Psoas muscle (tissue), 8 donors: ENCODE data around the gene ZNF780B. TPM values are rescaled to one million over a fixed set of nuclear protein-coding genes. Genes with fewer than 3 reads are reported as not detected.

Source experiments
- ATAC-seq, 4 donors: fragments of 200-7000 bp; cut with Tn5 transposase; one replicate each; pipeline ENCODE4 v1.9.1; 2020; ENCODE audit warnings: moderate library complexity in 3 of 4, mild to moderate bottlenecking in 2 of 4
- DNase-seq, 2 donors: peaks; one replicate each; pipeline ENCODE4 v3.0.0-alpha.2; 2020
- H3K27ac ChIP-seq: fragments of 200-600 bp; one replicate; pipeline ENCODE4 v1.8.0; 2022
- H3K27me3 ChIP-seq, 3 donors: fragments of 200-600 bp in 1 of 3; one replicate each; pipeline versions ENCODE4 v1.6.1 to v1.8.0; 2013 to 2022; ENCODE audit warnings: low read length in 2 of 3, mild to moderate bottlenecking in 2 of 3, moderate library complexity in 1 of 3; ENCODE audit not compliant: insufficient read depth in 3 of 3
- H3K36me3 ChIP-seq, 2 donors: fragments of 200-600 bp in 1 of 2; one replicate each; pipeline versions ENCODE4 v1.6.1 to v1.8.0; 2013 to 2022; ENCODE audit warnings: low read depth in 1 of 2, mild to moderate bottlenecking in 1 of 2, moderate library complexity in 1 of 2; ENCODE audit not compliant: insufficient read depth in 1 of 2
- H3K4me1 ChIP-seq: fragments of 200-600 bp; one replicate; pipeline ENCODE4 v1.8.0; 2022
- H3K4me3 ChIP-seq: fragments of 200-600 bp; one replicate; pipeline ENCODE4 v1.8.0; 2022; ENCODE audit warnings: mild to moderate bottlenecking
- H3K9me3 ChIP-seq: fragments of 200-600 bp; one replicate; pipeline ENCODE4 v1.8.0; 2022
- CTCF ChIP-seq: fragments of 200-600 bp; IDR thresholded peaks from one replicate; pipeline ENCODE4 v1.8.0; 2022; ENCODE audit warnings: antibody characterized with exemption
- WGBS, 3 donors: extraction: QIAGEN DNeasy Blood & Tissue Kit; methylation state at CpG; one replicate each; pipeline versions ENCODE4 v1.1.6 to v1.1.7; 2013; 5-methylcytosine and 5-hydroxymethylcytosine counted together
- intact Hi-C, 2 donors: fragments of 100-400 bp; cut with DNase I; formaldehyde crosslinking; loops; one replicate each; pipeline versions ENCODE4 v1.11.0 to v1.14.2; 2022
- polyA plus RNA-seq, 3 donors: library from polyadenylated mRNA; stranded (reverse); fragments of 200-250 nt; gene quantifications; one replicate each; pipeline ENCODE4 v1.2.3, GENCODE V29; 2013
- total RNA-seq, 4 donors: library from RNA; stranded (reverse); fragmentation: NEBNext Ultra II Directional in 2 of 4; extraction: Animal tissue kit (Norgen Biotek cat#: 25700) in 2 of 4; gene quantifications; one replicate each; pipeline versions ENCODE4 v1.2.1 to v1.2.4, GENCODE V29; 2021 to 2023
- donor health status: healthy with polysubstance abuse.
- donor health status: DM: no; HTN: no; CAD: no; lungs with moderate emphysema.
- donor health status: Bipolar disorder and iron deficiency.
- donor health status: healthy.
- donor health status: DM: yes; HTN: yes; CAD: no.
- donor health status: DM: no; HTN: no; CAD: no.
- donor health status: DM: no; HTN: no; CAD: no.
- donor health status: DM: yes; HTN: yes; CAD: no.

The ZNF780B gene
- total and polyA plus RNA-seq, 7 donors: 1.7 to 9.1 (median 5.1) TPM

- Histone ChIP-seq H3K27ac (no peak overlapping the region), H3K4me3 (no peak overlapping the region), H3K27me3 (no peaks in the 10 kb centered on the region), H3K36me3 (peaks cover 0 to 18% of the 10 kb centered on the region in 2 donors), H3K4me1 (no peaks in the 10 kb centered on the region), H3K9me3 (peaks cover 24% of the 10 kb centered on the region)
- ATAC-seq (no peak), DNase-seq (no peak)
- intact Hi-C loops: no loop called here
- no peak for TF ChIP-seq CTCF
These were observed 68.9 kb downstream of the ZNF780B start for GRCh38 chr19:39987167-39987566.

GRCh38 chr19:39986643-39987042 lies 69.4 kb downstream of the ZNF780B start:
- H3K36me3 ChIP-seq: peaks cover under 1 to 23% of the 10 kb centered on the region in 2 donors
- no peaks in the 10 kb centered on the region for H3K27me3 ChIP-seq
- H3K4me1 ChIP-seq: no peaks in the 10 kb centered on the region
- ATAC-seq (no peak), DNase-seq (no peak)
- no peak overlapping the region for H3K4me3 ChIP-seq
- peaks cover 24% of the 10 kb centered on the region for H3K9me3 ChIP-seq
- H3K27ac ChIP-seq: no peak overlapping the region
- intact Hi-C loops: no loop called here
- no peak for TF ChIP-seq CTCF

- Histone ChIP-seq H3K36me3 (peaks cover 5 to 52% of the 10 kb centered on the region in 2 donors), H3K27ac (no peak overlapping the region), H3K4me1 (no peaks in the 10 kb centered on the region), H3K9me3 (peaks cover 24% of the 10 kb centered on the region), H3K27me3 (no peaks in the 10 kb centered on the region), H3K4me3 (no peak overlapping the region)
- no peak for TF ChIP-seq CTCF
- 88 to 94% (median 92%) methylated on average over 5 of the region's 5 CpGs for WGBS, 3 donors
- ATAC-seq: no peak
- intact Hi-C loops: no loop called here
- DNase-seq: no peak
These were observed 72.2 kb downstream of the ZNF780B start for GRCh38 chr19:39983695-39984300.

GRCh38 chr19:39982883-39983282 lies 73.1 kb downstream of the ZNF780B start:
- Histone ChIP-seq H3K27ac (no peak overlapping the region), H3K27me3 (no peaks in the 10 kb centered on the region), H3K9me3 (peaks cover 24% of the 10 kb centered on the region), H3K4me3 (no peak overlapping the region), H3K4me1 (no peaks in the 10 kb centered on the region), H3K36me3 (peaks cover 10 to 61% of the 10 kb centered on the region in 2 donors)
- DNase-seq: no peak
- intact Hi-C loops: no loop called here
- TF ChIP-seq CTCF: no peak
- ATAC-seq: no peak
- 97 to 100% (median 98%) methylated on average over 1 of the region's 1 CpG for WGBS, 3 donors

Other genes starting within 250 kb of the ZNF780B start
- gene DYRK1B, start 222.1 kb downstream of the ZNF780B start, total RNA-seq: 100 to 1,000 TPM in 2 of 4 donors, 10 to 100 TPM in 2; 64.5 to 157 (median 109) TPM
- 10 to 100 TPM; 11.1 to 46.4 (median 35.3) TPM for gene DYRK1B, start 222.1 kb downstream of the ZNF780B start, polyA plus RNA-seq
- gene FBL, start 209.9 kb downstream of the ZNF780B start, total RNA-seq: 100 to 1,000 TPM in 3 of 4 donors, 10 to 100 TPM in 1; 70.3 to 150 (median 114) TPM
- 100 to 1,000 TPM; 142 to 267 (median 162) TPM for gene FBL, start 209.9 kb downstream of the ZNF780B start, polyA plus RNA-seq
- 1 to 10 TPM; 7.1 to 8.7 (median 8.3) TPM for gene FCGBP, start 121.6 kb downstream of the ZNF780B start, total RNA-seq
- gene FCGBP, start 121.6 kb downstream of the ZNF780B start, polyA plus RNA-seq: under 1 TPM; 0.45 to 0.77 (median 0.48) TPM
- gene PSMC4, start 85.1 kb downstream of the ZNF780B start, total RNA-seq: 100 to 1,000 TPM in 2 of 4 donors, 10 to 100 TPM in 2; 76.0 to 154 (median 104) TPM
- gene PSMC4, start 85.1 kb downstream of the ZNF780B start, polyA plus RNA-seq: 100 to 1,000 TPM; 132 to 310 (median 229) TPM
- 1 to 10 TPM; 3.7 to 9.2 (median 6.4) TPM for gene ZNF546, start 59.2 kb downstream of the ZNF780B start, total RNA-seq
- gene ZNF546, start 59.2 kb downstream of the ZNF780B start, polyA plus RNA-seq: 1 to 10 TPM; 1.0 to 6.2 (median 1.9) TPM
- gene ZNF780A, start 34.7 kb upstream of the ZNF780B start, total RNA-seq: 1 to 10 TPM; 4.3 to 9.7 (median 5.2) TPM
- gene ZNF780A, start 34.7 kb upstream of the ZNF780B start, polyA plus RNA-seq: 10 to 100 TPM in 1 of 3 donors, 1 to 10 TPM in 2; 4.2 to 11.8 (median 6.0) TPM
- gene MAP3K10, start 135.2 kb upstream of the ZNF780B start, total RNA-seq: 10 to 100 TPM; 18.6 to 22.2 (median 19.5) TPM
- gene MAP3K10, start 135.2 kb upstream of the ZNF780B start, polyA plus RNA-seq: 10 to 100 TPM; 10.7 to 35.1 (median 16.0) TPM
- gene TTC9B, start 162.2 kb upstream of the ZNF780B start, total RNA-seq: not detected
- under 1 TPM in 1 of 3 donors, not detected in 2; 0.06 TPM for gene TTC9B, start 162.2 kb upstream of the ZNF780B start, polyA plus RNA-seq
- gene CCNP, start 170.5 kb upstream of the ZNF780B start, total RNA-seq: not detected
- under 1 TPM in 1 of 3 donors, not detected in 2; 0.04 TPM for gene CCNP, start 170.5 kb upstream of the ZNF780B start, polyA plus RNA-seq
- 100 to 1,000 TPM; 135 to 194 (median 173) TPM for gene AKT2, start 229.1 kb upstream of the ZNF780B start, total RNA-seq
- 100 to 1,000 TPM in 1 of 3 donors, 10 to 100 TPM in 2; 81.8 to 139 (median 98.0) TPM for gene AKT2, start 229.1 kb upstream of the ZNF780B start, polyA plus RNA-seq